NCI-H2196 treated with DMSO at 0.1 percent for 48 hours (cell line): ENCODE data around the gene TPRKB.
"Not testable (repeated sequence)": the region's sequence is repeated elsewhere in the genome, so short reads cannot be mapped to it uniquely, and the experiment has no call there.

Experiments
- DNase-seq: peaks from one replicate; lab custom pipeline; 2025; ENCODE audit not compliant: unreplicated experiment; lab: John Stamatoyannopoulos, UW

Gene TPRKB

DNA sequence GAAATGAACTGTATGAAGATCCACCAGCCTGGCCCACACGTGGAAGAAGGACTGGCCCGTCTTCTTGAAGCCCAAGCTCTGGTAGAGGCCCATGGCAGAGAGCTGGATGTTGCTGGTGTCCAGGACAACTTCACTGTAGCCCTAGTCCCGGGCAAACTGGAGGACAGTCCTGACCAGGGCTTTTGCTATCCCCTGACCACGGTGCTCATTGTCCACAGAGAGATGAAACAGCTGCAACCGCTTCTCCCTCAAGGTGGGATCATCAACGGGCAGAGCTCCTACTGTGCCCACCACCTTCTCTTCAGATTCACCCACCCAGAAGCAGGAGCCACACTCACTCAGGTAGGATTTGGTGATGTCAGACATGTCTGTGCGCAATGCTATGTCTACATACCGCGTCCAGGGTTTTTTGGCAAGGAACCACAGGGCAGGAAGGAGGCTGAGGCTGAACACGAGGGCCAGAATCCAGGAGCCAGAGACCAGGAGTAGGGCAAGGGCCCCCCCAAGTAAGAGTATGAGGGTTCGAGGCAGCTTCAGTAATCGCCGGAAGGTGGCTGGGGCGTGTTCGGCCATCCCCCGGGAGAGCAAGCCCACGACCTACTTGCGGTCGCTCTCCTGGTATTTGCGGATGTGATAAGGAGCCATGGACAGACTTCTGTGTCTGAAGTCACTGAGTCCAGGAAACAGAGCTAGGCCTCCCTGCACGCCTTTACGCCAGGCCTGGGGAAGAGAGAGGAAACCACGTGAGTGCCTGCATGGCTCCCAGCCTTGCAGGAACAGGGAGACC, 36.3 kb downstream of the TPRKB start:
- DNase-seq: no peak

DNA sequence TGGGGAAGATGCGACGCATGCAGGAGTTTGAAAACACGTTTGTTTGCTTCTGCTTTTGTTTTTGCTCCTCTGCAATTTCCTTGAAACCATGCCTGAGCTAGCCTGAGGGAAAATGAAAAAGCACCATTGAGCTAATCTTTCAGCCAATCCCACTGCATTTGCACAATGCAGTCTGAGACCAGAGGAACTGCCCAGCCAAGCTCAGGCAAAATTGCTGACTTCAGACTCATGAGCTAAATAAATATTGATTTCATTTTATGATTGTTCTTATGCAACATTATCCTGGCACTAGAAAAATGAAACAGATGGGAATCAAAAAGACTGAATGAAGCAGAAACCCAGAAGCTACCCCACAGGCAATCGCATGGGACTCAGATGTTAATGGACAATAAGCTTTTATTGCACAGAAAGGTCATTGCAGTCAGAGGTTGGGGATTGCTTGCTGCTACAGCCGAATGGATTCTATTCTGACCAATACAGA, 37.0 kb downstream of the TPRKB start:
- no peak for DNase-seq

DNA sequence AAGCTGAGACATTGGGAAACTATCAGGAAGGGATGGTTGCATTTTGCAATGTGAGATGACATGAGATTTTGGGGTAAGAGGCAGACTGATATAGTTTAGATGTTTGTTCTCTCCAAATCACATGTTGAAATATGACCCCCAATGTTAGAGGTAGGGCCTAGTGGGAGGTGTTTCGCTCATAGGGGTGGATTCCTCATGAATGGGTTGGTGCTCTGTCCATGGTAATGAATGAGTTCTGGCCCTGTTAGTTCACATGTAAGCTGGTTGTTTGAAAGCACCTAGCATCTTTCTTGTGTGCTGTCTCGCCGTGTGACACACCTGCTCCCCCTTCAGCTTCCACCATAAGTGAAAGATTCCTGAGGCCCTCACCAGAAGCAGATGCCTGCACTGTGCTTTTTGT, 37.7 kb downstream of the TPRKB start:
- DNase-seq: no peak

DNA sequence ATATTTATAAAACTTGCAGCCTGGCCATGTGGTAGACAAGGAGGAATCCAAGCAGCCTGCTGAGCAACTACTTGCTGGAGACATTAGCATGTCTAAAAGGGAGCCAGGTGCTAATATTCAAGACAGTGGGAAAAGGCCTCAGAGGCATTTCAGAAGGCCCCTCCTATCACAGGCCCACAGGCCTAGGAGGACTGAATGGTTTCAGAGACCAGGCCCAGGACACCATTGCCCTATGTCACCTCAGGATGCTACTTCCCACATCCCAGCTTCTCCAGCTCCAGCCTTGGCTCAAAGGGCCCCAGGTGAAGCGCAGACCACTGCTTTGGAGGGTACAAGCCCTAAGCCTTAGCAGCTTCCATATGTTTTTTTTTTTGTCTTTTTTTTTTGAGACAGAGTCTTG, 39.0 kb downstream of the TPRKB start:
- DNase-seq: no peak

DNA sequence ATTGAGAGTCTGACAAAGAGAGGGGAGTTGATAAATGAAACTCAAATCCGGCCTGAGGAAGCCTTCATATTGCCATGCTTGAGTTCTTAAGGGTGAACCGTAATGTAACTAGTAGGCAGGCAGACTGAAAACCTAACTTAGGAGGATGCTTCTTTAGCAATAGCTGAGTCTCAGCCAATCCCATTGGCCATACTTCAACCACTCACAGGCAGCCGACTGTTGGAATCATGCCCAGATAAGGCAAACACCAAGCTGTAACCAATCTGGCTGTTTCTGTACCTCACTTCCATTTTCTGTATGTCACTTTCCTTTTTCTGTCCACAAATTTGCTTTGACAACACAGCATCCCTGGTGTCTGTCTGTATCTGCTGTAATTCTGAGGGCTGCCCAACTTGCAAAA, 39.5 kb downstream of the TPRKB start:
- DNase-seq: no peak

DNA sequence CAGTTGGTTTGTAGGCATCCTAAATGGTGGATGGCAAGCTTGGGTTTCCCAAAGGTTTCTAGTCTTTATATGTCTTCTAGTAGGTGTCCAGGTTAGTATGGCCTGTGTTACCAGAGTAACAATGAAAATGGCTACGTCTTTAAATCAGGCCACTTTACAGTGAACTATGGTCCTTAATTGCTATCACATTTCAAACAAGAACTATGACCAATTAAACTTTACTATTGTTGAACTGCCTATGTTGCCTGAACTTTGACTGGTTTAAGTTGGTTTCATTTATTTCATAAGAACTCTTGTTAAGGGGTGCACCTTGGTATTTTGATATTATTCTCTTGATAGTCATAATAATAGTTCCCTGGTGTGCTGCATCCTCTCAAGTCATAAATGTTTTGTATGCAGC, 40.2 kb downstream of the TPRKB start:
- DNase-seq: not testable (repeated sequence)

DNA sequence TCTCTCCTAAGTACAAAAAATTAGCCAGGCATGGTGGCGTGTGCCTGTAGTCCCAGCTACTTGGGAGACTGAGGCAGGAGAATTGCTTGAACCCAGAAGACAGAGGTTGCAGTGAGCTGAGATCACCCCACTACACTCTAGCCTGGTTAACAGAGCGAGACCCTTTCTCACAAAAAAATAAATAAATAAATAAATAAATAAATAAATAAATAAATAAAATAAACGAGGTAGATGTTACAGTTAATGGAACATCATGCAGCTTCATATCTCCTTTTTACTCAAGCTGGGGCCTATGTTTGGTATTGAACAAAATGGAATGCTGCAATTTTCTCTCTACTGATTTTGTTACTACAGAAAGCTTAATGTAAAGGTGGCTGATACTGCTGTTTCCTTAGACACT, 40.6 kb downstream of the TPRKB start:
- not testable (repeated sequence) for DNase-seq

DNA sequence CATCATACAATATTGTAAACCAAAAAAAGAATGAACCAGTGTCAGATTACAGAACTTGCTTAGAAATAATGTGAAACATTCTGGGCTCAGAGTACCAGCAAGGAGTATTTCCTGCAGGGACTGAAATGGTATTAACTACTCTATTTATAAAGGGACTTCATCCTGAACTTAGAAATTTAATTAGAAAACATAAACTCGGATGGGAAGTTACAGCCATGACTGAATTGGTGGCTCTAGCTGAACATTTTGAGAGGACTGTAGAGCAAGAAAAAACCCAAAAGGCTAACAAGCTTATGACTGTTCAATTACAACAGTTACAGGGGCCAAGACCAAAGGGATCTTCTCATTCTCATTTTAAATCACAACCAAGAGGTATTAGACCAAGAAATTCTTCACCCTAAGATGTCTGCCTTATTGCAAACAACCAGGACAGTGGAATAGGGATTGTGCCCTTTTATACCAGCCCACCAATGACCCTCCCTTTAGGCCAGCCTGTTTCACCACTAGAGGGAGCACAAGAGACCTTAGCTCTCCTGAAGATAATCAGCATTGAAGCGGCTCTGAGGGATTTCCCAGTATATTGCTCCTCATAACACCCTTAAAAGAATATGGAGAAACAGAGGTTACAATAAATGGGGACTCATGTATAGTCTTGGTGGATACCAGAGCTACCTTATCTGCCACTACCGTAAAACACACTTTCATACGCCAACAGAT, 46.6 kb downstream of the TPRKB start:
- not testable (repeated sequence) for DNase-seq

DNA sequence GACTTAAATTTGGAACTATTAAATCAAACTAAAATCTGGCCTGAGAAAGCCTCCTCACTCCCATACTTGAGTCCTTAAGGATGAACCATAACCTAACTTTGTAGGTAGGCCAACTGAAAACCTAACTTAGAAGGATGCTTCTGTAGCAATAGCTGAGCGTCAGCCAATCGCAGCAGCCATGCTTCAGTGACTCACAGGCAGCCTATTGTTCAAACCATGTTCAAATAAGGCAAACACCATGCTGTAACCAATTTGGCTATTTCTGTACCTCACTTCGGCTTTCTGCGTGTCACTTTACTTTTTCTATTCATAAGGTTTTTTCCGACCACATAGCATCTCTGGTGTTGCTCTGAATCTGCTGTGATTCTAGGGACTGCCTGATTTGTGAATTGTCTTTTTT, 48.7 kb downstream of the TPRKB start:
- DNase-seq: not testable (repeated sequence)

DNA sequence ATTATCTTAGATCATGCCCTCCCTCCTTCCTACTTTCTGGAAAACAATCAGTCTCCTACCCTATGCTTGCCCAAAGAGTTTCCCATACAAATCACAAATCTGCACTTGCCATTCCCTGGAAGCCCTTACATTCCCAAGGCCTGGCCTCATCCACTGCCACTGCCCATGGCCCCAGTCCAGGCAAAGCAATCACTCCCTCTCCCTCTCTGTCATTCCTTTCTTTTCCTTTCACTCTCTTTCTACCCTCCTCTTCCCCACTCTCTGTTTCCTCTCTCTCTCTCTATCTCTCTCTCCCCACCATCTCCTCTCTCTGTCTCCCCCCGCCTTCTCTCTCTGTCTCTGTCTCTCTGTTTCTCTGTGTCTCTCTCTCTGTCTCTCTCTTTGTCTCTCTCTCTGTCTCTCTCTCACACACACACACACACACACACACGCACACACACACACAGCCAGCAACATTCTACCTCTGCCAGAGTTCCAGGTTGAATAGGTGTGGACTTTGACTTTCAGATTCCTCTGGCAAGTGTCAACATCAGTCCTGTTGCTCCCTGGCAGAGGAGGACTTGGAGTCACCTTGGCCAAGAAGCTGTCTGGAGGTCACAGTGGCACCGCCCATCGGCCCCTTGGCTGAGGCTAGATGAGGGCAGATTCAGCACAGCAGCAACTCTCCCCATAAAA, 51.2 kb downstream of the TPRKB start:
- no peak for DNase-seq

DNA sequence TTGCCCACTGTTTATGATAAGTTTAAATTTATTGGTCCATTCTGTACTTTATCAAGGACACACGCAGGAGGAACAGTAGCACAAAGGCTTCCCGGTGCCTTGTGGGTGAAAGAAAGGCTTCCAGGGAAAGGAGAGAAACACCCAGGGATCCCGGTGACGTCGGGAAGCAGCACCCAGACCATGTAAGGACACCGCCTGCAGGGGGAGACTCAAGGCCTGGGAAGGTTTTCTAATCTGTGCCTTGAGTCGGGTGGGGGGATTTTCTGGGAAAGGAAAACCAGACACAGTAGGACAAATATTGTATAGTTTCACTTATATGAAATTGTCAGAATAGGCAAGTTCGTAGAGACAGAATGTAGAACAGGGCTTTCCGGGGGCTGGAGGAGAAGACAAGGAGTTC, 52.2 kb downstream of the TPRKB start:
- not testable (repeated sequence) for DNase-seq

DNA sequence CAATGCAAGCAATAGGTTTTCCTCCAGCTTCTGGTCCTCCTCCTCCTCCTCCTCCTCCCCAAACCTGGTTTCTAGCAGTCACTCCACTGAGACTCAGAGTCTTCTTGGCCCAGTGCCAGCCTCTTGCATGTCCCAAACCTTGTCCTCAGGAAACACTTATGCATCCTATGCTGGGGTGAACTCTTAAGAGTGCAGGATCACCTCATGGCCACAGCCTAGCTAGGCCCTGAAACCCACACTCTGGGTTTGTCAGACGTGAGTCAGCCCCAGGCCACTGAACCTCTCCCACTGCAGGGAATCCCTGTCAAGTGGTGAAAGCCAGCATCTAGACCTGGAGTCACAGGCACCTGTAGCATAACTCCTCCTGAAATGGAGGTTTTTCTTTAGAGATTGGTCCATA, 52.8 kb downstream of the TPRKB start:
- DNase-seq: not testable (repeated sequence)

DNA sequence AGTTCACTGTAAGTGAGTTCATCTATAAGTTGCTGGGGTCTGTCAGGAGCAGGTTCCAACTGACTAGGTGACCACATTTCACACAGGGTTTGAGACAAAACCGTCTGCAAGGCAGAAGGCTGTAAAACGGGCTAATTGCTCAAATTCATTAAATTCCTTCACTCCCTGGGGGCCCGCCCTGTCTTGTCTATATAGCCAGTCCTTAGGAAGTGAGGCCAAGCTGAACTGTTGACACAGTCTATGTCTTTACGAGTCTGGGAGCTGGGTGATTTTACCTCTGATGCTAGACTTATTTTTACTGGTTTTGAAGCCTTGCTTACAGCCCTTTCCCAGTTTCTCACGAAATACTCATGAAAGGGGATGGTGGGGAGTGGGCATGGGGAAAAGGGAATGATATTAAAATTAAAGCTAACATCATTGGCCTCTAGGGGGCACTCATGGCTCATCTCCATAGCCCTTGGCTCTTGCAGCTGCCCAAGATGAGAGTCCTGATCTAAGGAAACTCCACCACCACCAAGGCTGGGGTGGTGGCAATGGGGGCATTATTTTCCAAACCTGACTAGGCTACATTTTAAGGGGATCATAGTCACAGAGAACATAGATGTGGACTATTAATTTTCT, 57.1 kb downstream of the TPRKB start:
- not testable (repeated sequence) for DNase-seq
